Adrenal gland (tissue), 12 donors: ENCODE data around the gene BBS9. TPM values are rescaled to one million over a fixed set of nuclear protein-coding genes. Genes with fewer than 3 reads are reported as not detected.

Experiments used
- DNase-seq, 7 donors: peaks; one replicate each; pipeline ENCODE4 v3.0.0-alpha.2; 2019 to 2020
- H3K27ac ChIP-seq, 5 donors: fragments of 200-600 bp; sonication (generic) in 4 of 5; 1 replicate in 3 of 5; 2 replicates in 2 of 5; pipeline versions ENCODE4 v1.5.1 to v1.8.0; 2016 to 2020; ENCODE audit warnings: mild to moderate bottlenecking in 1 of 5
- H3K27me3 ChIP-seq: fragments of 200-600 bp; 2 replicates; pipeline ENCODE4 v1.8.0; 2021
- H3K36me3 ChIP-seq, 2 donors: fragments of 200-600 bp; replicated peaks in 1 of 2; 1 replicate in 1 of 2; 2 replicates in 1 of 2; pipeline versions ENCODE4 v1.5.1 to v1.8.0; 2018 to 2022
- H3K4me1 ChIP-seq, 2 donors: fragments of 200-600 bp; replicated peaks in 1 of 2; 1 replicate in 1 of 2; 2 replicates in 1 of 2; pipeline versions ENCODE4 v1.5.1 to v1.8.0; 2018 to 2021
- H3K4me3 ChIP-seq, 4 donors: fragments of 200-600 bp; sonication (generic) in 3 of 4; one replicate each; pipeline ENCODE4 v1.5.1; 2016 to 2018
- H3K9me3 ChIP-seq, 3 donors: fragments of 200-600 bp; sonication (generic) in 1 of 3; replicated peaks in 1 of 3; 1 replicate in 2 of 3; 2 replicates in 1 of 3; pipeline versions ENCODE4 v1.5.1 to v1.8.0; 2016 to 2021
- CTCF ChIP-seq, 6 experiments: fragments of 450-650 bp in 4 of 6; fragments of 200-600 bp in 2 of 6; sonication (generic) in 1 of 6; IDR thresholded peaks; 1 replicate in 5 of 6; 2 replicates in 1 of 6; pipeline versions ENCODE4 v1.5.1 to v1.8.0; 2016 to 2021; ENCODE audit warnings: antibody characterized with exemption in 6 of 6, mild to moderate bottlenecking in 2 of 6, moderate library complexity in 1 of 6
- POLR2A ChIP-seq, 2 donors: fragments of 450-650 bp; IDR thresholded peaks; one replicate each; pipeline ENCODE4 v1.6.1; 2017; ENCODE audit warnings: antibody characterized with exemption in 2 of 2, mild to moderate bottlenecking in 2 of 2, moderate library complexity in 1 of 2
- WGBS, 4 donors: extraction: QIAGEN DNeasy Blood & Tissue Kit in 2 of 4; methylation state at CpG; one replicate each; pipeline versions ENCODE4 v1.1.5 to v1.1.7; 2013 to 2017; 5-methylcytosine and 5-hydroxymethylcytosine counted together
- intact Hi-C, 2 donors: fragments of 100-400 bp; cut with DNase I; formaldehyde crosslinking; loops; one replicate each; pipeline versions ENCODE4 v1.14.1 to v1.15.0; 2022 to 2023
- polyA plus RNA-seq, 3 donors: library from polyadenylated mRNA; stranded (reverse); fragments of 200-250 nt in 2 of 3; fragments of 350-450 nt in 1 of 3; fragmentation: Illumina TruSeq in 1 of 3; extraction: RNeasy Lipid Tissue Mini Kit (QIAGEN cat#74804) in 1 of 3; gene quantifications; one replicate each; pipeline ENCODE4 v1.2.3, GENCODE V29; 2013 to 2014
- total RNA-seq, 9 donors: library from RNA; depleted of rRNA in 4 of 9; stranded (reverse); fragments of >200 nt in 4 of 9; fragments of 120-200 nt in 1 of 9; fragmentation: NEBNext Ultra II Directional in 1 of 9; extraction: Animal tissue kit (Norgen Biotek cat#: 25700) in 1 of 9; gene quantifications; one replicate each; pipeline versions ENCODE4 v1.1.0 to v1.2.4, GENCODE V29; 2013 to 2023
- donor health status: healthy with polysubstance abuse.
- donor health status: Bipolar disorder and iron deficiency.
- donor health status: DM: yes; HTN: yes; CAD: no.
- donor health status: DM: no; HTN: no; CAD: no.
- donor health status: DM: no; HTN: no; CAD: no.
- donor health status: DM: yes; HTN: yes; CAD: no.

The BBS9 gene
- total and polyA plus RNA-seq, 12 donors, result 5.6 to 39.4 (median 21.7) TPM

DNA sequence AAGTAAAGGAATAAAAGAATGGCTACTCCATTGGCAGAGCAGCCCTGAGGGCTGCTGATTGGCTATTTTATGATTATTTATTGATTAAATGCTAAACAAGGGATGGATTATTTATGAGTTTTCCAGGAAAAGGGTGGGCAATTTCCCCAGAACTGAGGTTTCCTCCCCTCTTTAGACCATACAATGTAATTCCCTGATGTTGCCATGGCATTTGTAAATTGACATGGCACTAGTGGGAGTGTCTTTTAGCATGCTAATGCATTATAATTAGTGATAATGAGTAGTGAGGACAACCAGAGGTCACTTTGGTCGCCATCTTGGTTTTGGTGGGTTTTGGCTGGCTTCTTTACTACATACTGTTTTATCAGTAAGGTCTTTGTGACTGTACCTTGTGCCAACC lies 55.5 kb downstream of the BBS9 start:
- intact Hi-C loops, result no loop called here
- TF ChIP-seq POLR2A (IDR thresholded peaks at IDR 0.05), result no peak
- no peak for TF ChIP-seq CTCF (IDR thresholded peaks at IDR 0.05)
- H3K27ac ChIP-seq, result no peak overlapping the region
- H3K27me3 ChIP-seq, result no peaks in the 10 kb centered on the region
- peaks cover 14 to 15% of the 10 kb centered on the region in 2 donors for H3K4me1 ChIP-seq
- no peak overlapping the region for H3K4me3 ChIP-seq
- DNase-seq, result no peak
- H3K36me3 ChIP-seq, result peaks cover 0 to 3% of the 10 kb centered on the region in 2 donors
- 75 to 90% (median 86%) methylated on average over 1 of the region's 1 CpG for WGBS, 4 donors
- H3K9me3 ChIP-seq, result no peaks in the 10 kb centered on the region

DNA sequence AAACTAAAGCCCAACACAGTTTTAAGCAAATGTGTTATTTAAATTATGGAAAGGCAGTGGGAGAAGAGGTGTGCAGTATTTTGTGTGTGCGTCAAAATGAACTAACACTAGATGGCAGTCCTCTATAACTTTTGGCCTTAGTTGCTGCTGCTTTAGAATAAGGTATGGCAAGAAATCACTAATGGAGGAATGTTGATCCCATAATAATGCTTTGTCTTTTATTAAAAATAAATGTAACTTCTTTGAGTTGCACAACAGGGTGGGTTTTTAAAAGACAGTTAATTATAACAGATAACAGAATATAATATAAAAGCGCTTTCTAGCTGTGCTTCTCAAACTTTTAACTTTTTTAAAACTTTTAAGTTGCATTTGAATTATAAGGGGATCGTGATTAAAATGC lies 56.4 kb downstream of the BBS9 start:
- no peak for DNase-seq
- no peaks in the 10 kb centered on the region for H3K9me3 ChIP-seq
- H3K4me1 ChIP-seq, result peaks cover 14 to 15% of the 10 kb centered on the region in 2 donors
- intact Hi-C loops, result no loop called here
- H3K27me3 ChIP-seq, result no peaks in the 10 kb centered on the region
- WGBS, 4 donors, result 64 to 70% (median 68%) methylated on average over 3 of the region's 3 CpGs
- TF ChIP-seq POLR2A (IDR thresholded peaks at IDR 0.05) (no peak), CTCF (IDR thresholded peaks at IDR 0.05) (peak; percentile 47 to 66 (median 59))
- peaks cover 0 to 1% of the 10 kb centered on the region in 2 donors for H3K36me3 ChIP-seq
- H3K4me3 ChIP-seq, result no peak overlapping the region
- no peak overlapping the region for H3K27ac ChIP-seq

- Histone ChIP-seq H3K9me3 (no peaks in the 10 kb centered on the region), H3K4me3 (no peak overlapping the region), H3K4me1 (peaks cover 14 to 15% of the 10 kb centered on the region in 2 donors), H3K36me3 (no peaks in the 10 kb centered on the region), H3K27me3 (no peaks in the 10 kb centered on the region), H3K27ac (no peak overlapping the region)
- 55 to 82% (median 60%) methylated on average over 1 of the region's 1 CpG for WGBS, 4 donors
- no peak for TF ChIP-seq CTCF (IDR thresholded peaks at IDR 0.05)
- TF ChIP-seq POLR2A (IDR thresholded peaks at IDR 0.05), result no peak
- intact Hi-C loops, result no loop called here
- no peak for DNase-seq
Observed at GRCh38 chr7:33186192-33186591, 56.8 kb downstream of the BBS9 start.

- H3K4me1 ChIP-seq, result no peaks in the 10 kb centered on the region
- H3K27ac ChIP-seq, result no peak overlapping the region
- WGBS, 4 donors, result 97 to 100% (median 98%) methylated on average over 2 of the region's 2 CpGs
- intact Hi-C loops, result no loop called here
- H3K9me3 ChIP-seq, result no peaks in the 10 kb centered on the region
- H3K36me3 ChIP-seq, result no peaks in the 10 kb centered on the region
- no peak for DNase-seq
- no peak overlapping the region for H3K4me3 ChIP-seq
- H3K27me3 ChIP-seq, result no peaks in the 10 kb centered on the region
- no peak for TF ChIP-seq CTCF (IDR thresholded peaks at IDR 0.05)
Observed at GRCh38 chr7:33190688-33191304, 61.4 kb downstream of the BBS9 start.
